GM23338 (cell line): Measurements from ENCODE around the gene KDM6A. TPM values are rescaled to one million over a fixed set of nuclear protein-coding genes. Genes with fewer than 3 reads are reported as not detected.

ENCODE experiments used
- ATAC-seq: fragments of 200-7000 bp; cut with Tn5 transposase; 3 replicates; pipeline ENCODE4 v1.9.1; 2020
- DNase-seq: peaks from one replicate; pipeline ENCODE4 v3.0.0-alpha.2; 2015; ENCODE audit warnings: low spot score
- H2AFZ ChIP-seq: fragments of 200-600 bp; sonication (generic); 2 replicates; pipeline ENCODE4 v1.8.0; 2016; ENCODE audit warnings: antibody characterized with exemption, mild to moderate bottlenecking, moderate library complexity
- H3F3A ChIP-seq: fragments of 200-600 bp; sonication (generic); replicated peaks from 2 replicates; pipeline ENCODE4 v1.8.0; 2017; ENCODE audit warnings: antibody characterized with exemption, mixed run types, low read depth
- H3K27ac ChIP-seq: fragments of 200-600 bp; sonication (generic); 2 replicates; pipeline ENCODE4 v1.6.1; 2016; ENCODE audit warnings: low read depth
- H3K27me3 ChIP-seq: fragments of 200-600 bp; sonication (generic); 2 replicates; pipeline ENCODE4 v1.8.0; 2016; ENCODE audit warnings: mild to moderate bottlenecking, mixed run types, moderate library complexity; ENCODE audit not compliant: insufficient read depth
- H3K36me3 ChIP-seq: fragments of 200-600 bp; sonication (generic); 2 replicates; pipeline ENCODE4 v1.8.0; 2016; ENCODE audit warnings: mild to moderate bottlenecking; ENCODE audit not compliant: insufficient read depth
- H3K4me1 ChIP-seq: fragments of 200-600 bp; sonication (generic); 2 replicates; pipeline ENCODE4 v1.8.0; 2016; ENCODE audit warnings: mild to moderate bottlenecking, moderate library complexity; ENCODE audit not compliant: insufficient read depth
- H3K4me2 ChIP-seq: fragments of 200-600 bp; sonication (generic); 2 replicates; pipeline ENCODE4 v1.7.1; 2017; ENCODE audit warnings: mixed run types
- H3K4me3 ChIP-seq: fragments of 200-600 bp; sonication (generic); 2 replicates; pipeline ENCODE4 v1.6.1; 2016; ENCODE audit warnings: mixed run types
- H3K79me2 ChIP-seq: fragments of 200-600 bp; sonication (generic); replicated peaks from 2 replicates; pipeline ENCODE4 v1.8.0; 2017; ENCODE audit warnings: mild to moderate bottlenecking; ENCODE audit not compliant: insufficient read depth
- H3K9me2 ChIP-seq: fragments of 200-600 bp; sonication (generic); 2 replicates; pipeline ENCODE4 v1.8.0; 2017; ENCODE audit not compliant: insufficient read depth
- H4K20me1 ChIP-seq: fragments of 200-600 bp; sonication (generic); replicated peaks from 2 replicates; pipeline ENCODE4 v1.8.0; 2017; ENCODE audit warnings: mild to moderate bottlenecking; ENCODE audit not compliant: insufficient read depth
- H3K27ac Mint-ChIP-seq: 2 replicates; pipeline ENCODE4 v1.8.0; 2020; ENCODE audit warnings: inconsistent platforms, mild to moderate bottlenecking, moderate library complexity, mixed read lengths
- H3K27me3 Mint-ChIP-seq: 3 replicates; pipeline ENCODE4 v1.8.0; 2022; ENCODE audit warnings: low read depth, mild to moderate bottlenecking, moderate library complexity, mixed read lengths, inconsistent platforms; ENCODE audit not compliant: insufficient read depth, poor library complexity
- H3K36me3 Mint-ChIP-seq: 3 replicates; pipeline ENCODE4 v1.8.0; 2021; ENCODE audit warnings: low read depth, mild to moderate bottlenecking, inconsistent platforms, moderate library complexity, mixed read lengths
- H3K4me1 Mint-ChIP-seq: 3 replicates; pipeline ENCODE4 v1.8.0; 2020; ENCODE audit warnings: mild to moderate bottlenecking, inconsistent platforms, mixed read lengths
- H3K4me3 Mint-ChIP-seq: 3 replicates; pipeline ENCODE4 v1.8.0; 2021; ENCODE audit warnings: moderate library complexity, mild to moderate bottlenecking, inconsistent platforms, mixed read lengths
- H3K9me3 Mint-ChIP-seq: 3 replicates; pipeline ENCODE4 v1.8.0; 2020; ENCODE audit warnings: moderate library complexity, mild to moderate bottlenecking, inconsistent platforms, mixed read lengths
- CREB1 ChIP-seq: fragments of 250-450 bp; sonication (Bioruptor Pico); IDR thresholded peaks from 2 replicates; pipeline ENCODE4 v1.5.0; 2020; ENCODE audit warnings: low read depth, mild to moderate bottlenecking, moderate library complexity
- CTCF ChIP-seq, 2 experiments: fragments of 200-600 bp in 1 of 2; sonication (generic) in 1 of 2; conservative IDR thresholded peaks; 2 replicates each; pipeline versions ENCODE4 v1.5.1 to v1.6.1; 2016 to 2017; ENCODE audit warnings: antibody characterized with exemption in 2 of 2, low read depth in 2 of 2, mild to moderate bottlenecking in 2 of 2, moderate library complexity in 1 of 2
- ETS1 ChIP-seq: IDR thresholded peaks from 2 replicates; pipeline ENCODE4 v1.6.1; 2016; ENCODE audit warnings: antibody characterized with exemption
- EZH2 ChIP-seq: fragments of 200-600 bp; sonication (generic); IDR thresholded peaks from one replicate; pipeline ENCODE4 v1.8.0; 2017; ENCODE audit warnings: antibody characterized with exemption, mild to moderate bottlenecking, low read depth; ENCODE audit not compliant: unreplicated experiment
- EZH2phosphoT487 ChIP-seq: fragments of 200-600 bp; sonication (generic); IDR thresholded peaks from one replicate; pipeline ENCODE4 v1.8.1; 2018; ENCODE audit warnings: antibody characterized with exemption; ENCODE audit not compliant: unreplicated experiment
- JUNB ChIP-seq: IDR thresholded peaks from one replicate; pipeline ENCODE4 v1.6.1; 2016; ENCODE audit warnings: antibody characterized with exemption; ENCODE audit not compliant: unreplicated experiment
- NANOG ChIP-seq: IDR thresholded peaks from 2 replicates; pipeline ENCODE4 v1.6.1; 2016; ENCODE audit warnings: antibody characterized with exemption, borderline replicate concordance
- POLR2AphosphoS5 ChIP-seq: IDR thresholded peaks from 2 replicates; pipeline ENCODE4 v1.6.1; 2016; ENCODE audit warnings: antibody characterized with exemption, low read depth
- REST ChIP-seq: IDR thresholded peaks from one replicate; pipeline ENCODE4 v1.6.1; 2018; ENCODE audit warnings: antibody characterized with exemption; ENCODE audit not compliant: unreplicated experiment
- STAT1 ChIP-seq: IDR thresholded peaks from one replicate; pipeline ENCODE4 v1.6.1; 2016; ENCODE audit warnings: antibody characterized with exemption; ENCODE audit not compliant: unreplicated experiment
- ZNF114 ChIP-seq: fragments of 250-450 bp; sonication (Bioruptor Pico); IDR thresholded peaks from 2 replicates; pipeline ENCODE4 v1.5.0; 2020; ENCODE audit warnings: mild to moderate bottlenecking, moderate library complexity
- ZNF331 ChIP-seq: fragments of 250-450 bp; sonication (Bioruptor Pico); IDR thresholded peaks from 2 replicates; pipeline ENCODE4 v1.5.0; 2020; ENCODE audit warnings: low read depth, mild to moderate bottlenecking, moderate library complexity
- ZNF462 ChIP-seq: fragments of 250-450 bp; sonication (Bioruptor Pico); IDR thresholded peaks from 2 replicates; pipeline ENCODE4 v1.5.0; 2020; ENCODE audit warnings: mild to moderate bottlenecking, moderate library complexity
- polyA plus RNA-seq: library from polyadenylated mRNA; unstranded; fragments of >200 nt; fragmentation: Nextera tagmentation; extraction: Ambion mirVana; gene quantifications from 2 replicates; pipeline ENCODE4 v1.2.1, GENCODE V29; 2016
- total RNA-seq: library from RNA; depleted of rRNA; stranded (reverse); fragments of >200 nt; shearing (Covaris generic); gene quantifications from 2 replicates; pipeline ENCODE4 v1.2.3, GENCODE V29; 2014

KDM6A gene
- total and polyA plus RNA-seq, 2 experiments from 2014 or later, result 22.8 to 102 TPM

GRCh38 chrX:44953734-44954502 lies 80.9 kb downstream of the KDM6A start:
- TF ChIP-seq CTCF (conservative IDR thresholded peaks at IDR 0.05; ENCODE audit: low read depth in 2 of 2) (no peak), REST (no peak), EZH2 (no peak), ZNF462 (no peak), EZH2phosphoT487 (no peak), ZNF331 (no peak), POLR2AphosphoS5 (no peak), ZNF114 (CRISPR knock-in tag) (no peak), ETS1 (no peak), JUNB (no peak), STAT1 (no peak), CREB1 (CRISPR knock-in tag) (no peak), NANOG (no peak)
- peak overlapping the region; percentile 53 for H3K4me3 ChIP-seq
- H3K4me1 ChIP-seq, result peaks cover 11% of the 10 kb centered on the region; the same call in 1 of the 2 replicates
- Mint-ChIP-seq H3K36me3 (peaks cover 19% of the 10 kb centered on the region), H3K4me3 (peak overlapping the region; percentile 91), H3K27me3 (peaks cover 13% of the 10 kb centered on the region), H3K9me3 (peaks cover 3% of the 10 kb centered on the region; the same call in 1 of the 3 replicates), H3K27ac (0 out of 2 replicates have a peak overlapping the region, but pooled peaks have one; percentile 63), H3K4me1 (peaks cover 35% of the 10 kb centered on the region; the same call in 2 of the 3 replicates)
- no peaks in the 10 kb centered on the region for H3K36me3 ChIP-seq
- DNase-seq (no peak), ATAC-seq (peak; percentile 42)
- peaks cover 95% of the 10 kb centered on the region for H3K79me2 ChIP-seq
- no peak overlapping the region for H2AFZ ChIP-seq
- no peaks in the 10 kb centered on the region for H3K9me2 ChIP-seq
- H4K20me1 ChIP-seq, result peaks cover 16% of the 10 kb centered on the region; the same call in 1 of the 2 replicates
- H3K27me3 ChIP-seq, result no peaks in the 10 kb centered on the region
- H3F3A ChIP-seq, result no peaks in the 10 kb centered on the region
- H3K27ac ChIP-seq, result peak overlapping the region; percentile 66
- H3K4me2 ChIP-seq, result peak overlapping the region; percentile 72
